Measurements from ENCODE around the gene AP3M1. TPM values are rescaled to one million over a fixed set of nuclear protein-coding genes. Genes with fewer than 3 reads are reported as not detected.

Gene AP3M1
- polyA plus RNA-seq, 1 of the 3 experiments (the other 2 are of a cell fraction) = 17.7 TPM

DNA sequence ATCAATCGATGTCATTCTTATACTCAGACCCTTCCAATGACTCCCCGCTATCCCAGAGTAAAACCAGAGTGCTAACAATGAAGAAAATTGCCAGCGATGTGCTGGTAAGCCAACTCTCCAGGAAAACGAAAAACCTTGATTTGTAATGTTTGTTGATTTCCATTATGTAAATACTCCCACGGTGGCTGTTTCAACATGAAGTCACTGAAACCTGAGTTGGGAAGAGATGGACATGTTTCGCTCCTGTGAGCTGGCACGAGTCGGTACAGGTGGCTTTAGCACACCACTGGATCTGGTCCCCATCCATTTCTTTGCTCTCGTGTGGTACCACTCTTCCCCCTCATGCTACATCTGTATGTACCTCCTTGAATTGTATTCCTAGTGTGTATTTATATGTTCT, 52.9 kb downstream of the AP3M1 start:
- Histone ChIP-seq H4K20me1 (ENCODE audit: insufficient read depth) (no peaks in the 10 kb centered on the region; the same call in 1 of the 2 replicates), H3K27ac (ENCODE audit: low read depth in 2 of 2, low read length in 1 of 2) (no peak overlapping the region), H2AFZ (ENCODE audit: low read depth) (no peak overlapping the region), H3K4me2 (no peak overlapping the region), H3K4me3 (ENCODE audit: low read depth in 2 of 2, low read length in 1 of 2) (no peak overlapping the region), H3K9me2 (no peaks in the 10 kb centered on the region), H3K4me1 (ENCODE audit: control insufficient read depth in 1 of 2, insufficient read depth in 2 of 2, low read depth in 1 of 2, low read length in 1 of 2) (peaks cover 0 to 4% of the 10 kb centered on the region in 2 experiments; a peak in 1 of 4 replicates), H3K36me3 (replicated peaks in 1 of 2; ENCODE audit: control insufficient read depth in 1 of 2, insufficient read depth in 2 of 2, low read length in 1 of 2) (peaks cover 83 to 91% of the 10 kb centered on the region in 2 experiments), H3F3A (replicated peaks; ENCODE audit: insufficient read depth) (peaks cover 29% of the 10 kb centered on the region), H3K79me2 (ENCODE audit: insufficient read depth) (peaks cover 38% of the 10 kb centered on the region; the same call in 1 of the 2 replicates), H3K9ac (no peak overlapping the region), H3K27me3 (ENCODE audit: insufficient read depth) (no peaks in the 10 kb centered on the region), H3K9me3 (no peaks in the 10 kb centered on the region)
- DNase-seq = no peak
- TF ChIP-seq TAF1 (IDR thresholded peaks at IDR 0.05; ENCODE audit: borderline replicate concordance, low read depth, low read length) = no peak
- TF ChIP-seq, protein P1, sequence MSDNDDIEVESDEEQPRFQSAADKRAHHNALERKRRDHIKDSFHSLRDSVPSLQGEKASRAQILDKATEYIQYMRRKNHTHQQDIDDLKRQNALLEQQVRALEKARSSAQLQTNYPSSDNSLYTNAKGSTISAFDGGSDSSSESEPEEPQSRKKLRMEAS (IDR thresholded peaks at IDR 0.05; ENCODE audit: low read depth) = no peak
- TF ChIP-seq YY1 (IDR thresholded peaks at IDR 0.05; ENCODE audit: low read depth) = no peak
- TF ChIP-seq EZH2phosphoT487 (IDR thresholded peaks at IDR 0.05; ENCODE audit: borderline replicate concordance, low read depth) = no peak
- TF ChIP-seq FOSL2 (IDR thresholded peaks at IDR 0.05; ENCODE audit: borderline replicate concordance, low read depth) = no peak
- TF ChIP-seq NRF1 (IDR thresholded peaks at IDR 0.05; ENCODE audit: low read depth, low read length) = no peak
- no peak for TF ChIP-seq ELF1 (IDR thresholded peaks at IDR 0.05)
- no peak for TF ChIP-seq TEAD4 (IDR thresholded peaks at IDR 0.05; ENCODE audit: borderline replicate concordance, insufficient read depth)
- no peak; the same call in 1 of the 2 replicates for TF ChIP-seq POLR2AphosphoS5 (IDR thresholded peaks at IDR 0.05; ENCODE audit: low read depth, low read length)
- no peak for TF ChIP-seq GABPA (IDR thresholded peaks at IDR 0.05; ENCODE audit: low read depth)
- no peak for TF ChIP-seq TCF12 (IDR thresholded peaks at IDR 0.05)
- TF ChIP-seq, protein P2, sequence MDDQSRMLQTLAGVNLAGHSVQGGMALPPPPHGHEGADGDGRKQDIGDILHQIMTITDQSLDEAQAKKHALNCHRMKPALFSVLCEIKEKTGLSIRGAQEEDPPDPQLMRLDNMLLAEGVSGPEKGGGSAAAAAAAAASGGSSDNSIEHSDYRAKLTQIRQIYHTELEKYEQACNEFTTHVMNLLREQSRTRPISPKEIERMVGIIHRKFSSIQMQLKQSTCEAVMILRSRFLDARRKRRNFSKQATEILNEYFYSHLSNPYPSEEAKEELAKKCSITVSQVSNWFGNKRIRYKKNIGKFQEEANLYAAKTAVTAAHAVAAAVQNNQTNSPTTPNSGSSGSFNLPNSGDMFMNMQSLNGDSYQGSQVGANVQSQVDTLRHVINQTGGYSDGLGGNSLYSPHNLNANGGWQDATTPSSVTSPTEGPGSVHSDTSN (IDR thresholded peaks at IDR 0.05) = no peak
- 83% methylated on average over 9 of the region's 9 CpGs for WGBS (ENCODE audit: low lambda C conversion rate)
- POLR2A ChIA-PET = no interaction called here
- CTCF ChIA-PET = interaction anchor here (1.2 to 7.4 kb wide), 3 partner anchors 10 to 248 kb away, joined by 3 to 50 read pairs (median 4); no protein-coding TSS in a partner anchor

DNA sequence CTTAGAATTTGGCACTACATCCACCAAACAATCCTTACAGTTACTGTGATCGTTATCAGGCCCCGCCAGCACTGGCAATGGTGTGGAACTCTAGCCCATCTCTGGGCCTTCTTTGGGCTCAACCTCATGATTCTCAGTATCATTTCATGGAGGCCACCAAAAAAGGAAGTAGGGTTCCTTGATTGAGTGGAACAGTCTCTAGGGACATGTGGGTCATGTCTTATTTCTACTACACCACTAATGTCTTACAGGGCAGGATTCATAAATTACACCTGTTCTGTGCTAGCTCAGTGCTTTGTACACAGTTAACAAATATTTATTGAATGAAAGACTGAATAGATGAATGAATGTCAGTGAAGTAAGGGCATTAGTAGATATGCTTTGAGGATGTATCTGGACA, 53.9 kb downstream of the AP3M1 start:
- H3K79me2 ChIP-seq (ENCODE audit: insufficient read depth) = peaks cover 44% of the 10 kb centered on the region; the same call in 1 of the 2 replicates
- no peak overlapping the region for H2AFZ ChIP-seq (ENCODE audit: low read depth)
- 97% methylated on average over 2 of the region's 2 CpGs for WGBS (ENCODE audit: low lambda C conversion rate)
- peaks cover 83 to 90% of the 10 kb centered on the region in 2 experiments for H3K36me3 ChIP-seq (replicated peaks in 1 of 2; ENCODE audit: control insufficient read depth in 1 of 2, insufficient read depth in 2 of 2, low read length in 1 of 2)
- H3K4me3 ChIP-seq (ENCODE audit: low read depth in 2 of 2, low read length in 1 of 2) = no peak overlapping the region
- no peak overlapping the region for H3K27ac ChIP-seq (ENCODE audit: low read depth in 2 of 2, low read length in 1 of 2)
- POLR2A ChIA-PET = no interaction called here
- H3K9ac ChIP-seq = no peak overlapping the region
- H4K20me1 ChIP-seq (ENCODE audit: insufficient read depth) = no peaks in the 10 kb centered on the region; the same call in 1 of the 2 replicates
- CTCF ChIA-PET = interaction anchor here (1.0 to 7.4 kb wide), 5 partner anchors 15 to 248 kb away, joined by 3 to 50 read pairs (median 3); no protein-coding TSS in a partner anchor
- no peaks in the 10 kb centered on the region for H3K9me3 ChIP-seq
- no peaks in the 10 kb centered on the region for H3K9me2 ChIP-seq
- H3K4me1 ChIP-seq (ENCODE audit: control insufficient read depth in 1 of 2, insufficient read depth in 2 of 2, low read depth in 1 of 2, low read length in 1 of 2) = peaks cover 0 to 4% of the 10 kb centered on the region in 2 experiments; a peak in 1 of 4 replicates
- H3K27me3 ChIP-seq (ENCODE audit: insufficient read depth) = no peaks in the 10 kb centered on the region
- H3K4me2 ChIP-seq = no peak overlapping the region
- no peak for DNase-seq
- peaks cover 26% of the 10 kb centered on the region for H3F3A ChIP-seq (replicated peaks; ENCODE audit: insufficient read depth)
- TF ChIP-seq RAD21 (IDR thresholded peaks at IDR 0.05; ENCODE audit: low read length) (no peak), SIN3A (IDR thresholded peaks at IDR 0.05; ENCODE audit: borderline replicate concordance, low read depth, low read length) (no peak), FOSL2 (IDR thresholded peaks at IDR 0.05; ENCODE audit: borderline replicate concordance, low read depth) (no peak), CHD2 (IDR thresholded peaks at IDR 0.05; ENCODE audit: low read length, partially characterized antibody) (no peak), MXI1 (IDR thresholded peaks at IDR 0.05; ENCODE audit: low read depth, low read length) (no peak), SMC3 (IDR thresholded peaks at IDR 0.05; ENCODE audit: low read depth, low read length) (no peak), GABPA (IDR thresholded peaks at IDR 0.05; ENCODE audit: low read depth) (no peak), GATA2 (CRISPR knock-in tag; IDR thresholded peaks at IDR 0.05) (no peak), EP300 (IDR thresholded peaks at IDR 0.05; ENCODE audit: borderline replicate concordance in 1 of 2, low read depth in 1 of 2, low read length in 1 of 2) (no peak), RXRA (IDR thresholded peaks at IDR 0.05; ENCODE audit: borderline replicate concordance, low read depth) (no peak)
- TF ChIP-seq, protein P3, sequence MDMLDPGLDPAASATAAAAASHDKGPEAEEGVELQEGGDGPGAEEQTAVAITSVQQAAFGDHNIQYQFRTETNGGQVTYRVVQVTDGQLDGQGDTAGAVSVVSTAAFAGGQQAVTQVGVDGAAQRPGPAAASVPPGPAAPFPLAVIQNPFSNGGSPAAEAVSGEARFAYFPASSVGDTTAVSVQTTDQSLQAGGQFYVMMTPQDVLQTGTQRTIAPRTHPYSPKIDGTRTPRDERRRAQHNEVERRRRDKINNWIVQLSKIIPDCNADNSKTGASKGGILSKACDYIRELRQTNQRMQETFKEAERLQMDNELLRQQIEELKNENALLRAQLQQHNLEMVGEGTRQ (IDR thresholded peaks at IDR 0.05; ENCODE audit: borderline replicate concordance, low read depth, low read length) = no peak
- TF ChIP-seq, protein P4, sequence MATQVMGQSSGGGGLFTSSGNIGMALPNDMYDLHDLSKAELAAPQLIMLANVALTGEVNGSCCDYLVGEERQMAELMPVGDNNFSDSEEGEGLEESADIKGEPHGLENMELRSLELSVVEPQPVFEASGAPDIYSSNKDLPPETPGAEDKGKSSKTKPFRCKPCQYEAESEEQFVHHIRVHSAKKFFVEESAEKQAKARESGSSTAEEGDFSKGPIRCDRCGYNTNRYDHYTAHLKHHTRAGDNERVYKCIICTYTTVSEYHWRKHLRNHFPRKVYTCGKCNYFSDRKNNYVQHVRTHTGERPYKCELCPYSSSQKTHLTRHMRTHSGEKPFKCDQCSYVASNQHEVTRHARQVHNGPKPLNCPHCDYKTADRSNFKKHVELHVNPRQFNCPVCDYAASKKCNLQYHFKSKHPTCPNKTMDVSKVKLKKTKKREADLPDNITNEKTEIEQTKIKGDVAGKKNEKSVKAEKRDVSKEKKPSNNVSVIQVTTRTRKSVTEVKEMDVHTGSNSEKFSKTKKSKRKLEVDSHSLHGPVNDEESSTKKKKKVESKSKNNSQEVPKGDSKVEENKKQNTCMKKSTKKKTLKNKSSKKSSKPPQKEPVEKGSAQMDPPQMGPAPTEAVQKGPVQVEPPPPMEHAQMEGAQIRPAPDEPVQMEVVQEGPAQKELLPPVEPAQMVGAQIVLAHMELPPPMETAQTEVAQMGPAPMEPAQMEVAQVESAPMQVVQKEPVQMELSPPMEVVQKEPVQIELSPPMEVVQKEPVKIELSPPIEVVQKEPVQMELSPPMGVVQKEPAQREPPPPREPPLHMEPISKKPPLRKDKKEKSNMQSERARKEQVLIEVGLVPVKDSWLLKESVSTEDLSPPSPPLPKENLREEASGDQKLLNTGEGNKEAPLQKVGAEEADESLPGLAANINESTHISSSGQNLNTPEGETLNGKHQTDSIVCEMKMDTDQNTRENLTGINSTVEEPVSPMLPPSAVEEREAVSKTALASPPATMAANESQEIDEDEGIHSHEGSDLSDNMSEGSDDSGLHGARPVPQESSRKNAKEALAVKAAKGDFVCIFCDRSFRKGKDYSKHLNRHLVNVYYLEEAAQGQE (IDR thresholded peaks at IDR 0.05; ENCODE audit: low read depth, low read length) = no peak
- TF ChIP-seq, protein P2 (IDR thresholded peaks at IDR 0.05) = no peak
